Kidney (tissue), 14 donors: ENCODE results near the gene HAUS3. TPM values are rescaled to one million over a fixed set of nuclear protein-coding genes. Genes with fewer than 3 reads are reported as not detected.

Experiments used
- DNase-seq, 5 donors: peaks; one replicate each; pipeline ENCODE4 v3.0.0-alpha.2; 2013 to 2020
- FAIRE-seq: peaks from 2 replicates; lab custom pipeline; 2012; peaks lifted over from hg19 to GRCh38; lab: Jason Lieb, UNC
- H3K27ac ChIP-seq, 2 donors: one replicate each; pipeline ENCODE4 v1.7.0; 2013; ENCODE audit warnings: low read depth in 2 of 2, low read length in 2 of 2, inconsistent platforms in 1 of 2
- H3K27me3 ChIP-seq: one replicate; pipeline ENCODE4 v1.7.1; 2013; ENCODE audit warnings: low read length, inconsistent platforms; ENCODE audit not compliant: control insufficient read depth, insufficient read depth
- H3K36me3 ChIP-seq, 3 donors: one replicate each; pipeline versions ENCODE4 v1.7.0 to v1.7.1; 2013; ENCODE audit warnings: low read length in 3 of 3, control low read depth in 1 of 3, inconsistent platforms in 1 of 3; ENCODE audit not compliant: insufficient read depth in 3 of 3, control insufficient read depth in 2 of 3
- H3K4me1 ChIP-seq, 3 donors: one replicate each; pipeline versions ENCODE4 v1.7.0 to v1.7.1; 2013; ENCODE audit warnings: low read length in 3 of 3, inconsistent platforms in 1 of 3, low read depth in 1 of 3; ENCODE audit not compliant: control insufficient read depth in 2 of 3, insufficient read depth in 2 of 3
- H3K4me3 ChIP-seq, 3 donors: one replicate each; pipeline versions ENCODE4 v1.7.0 to v1.8.1; 2013; ENCODE audit warnings: low read length in 3 of 3, control low read depth in 1 of 3, inconsistent platforms in 1 of 3
- H3K9ac ChIP-seq, 3 donors: one replicate each; pipeline versions ENCODE4 v1.7.0 to v1.7.1; 2013; ENCODE audit warnings: low read length in 3 of 3, control low read depth in 1 of 3, inconsistent platforms in 1 of 3
- H3K9me3 ChIP-seq, 3 donors: one replicate each; pipeline versions ENCODE4 v1.7.0 to v1.7.1; 2013; ENCODE audit warnings: low read length in 3 of 3, control low read depth in 1 of 3, inconsistent platforms in 1 of 3; ENCODE audit not compliant: control insufficient read depth in 2 of 3, insufficient read depth in 1 of 3
- intact Hi-C: fragments of 100-400 bp; cut with DNase I; formaldehyde crosslinking; loops from one replicate; pipeline ENCODE4 v1.11.1; 2022
- polyA plus RNA-seq: library from polyadenylated mRNA; stranded (reverse); fragments of 350-450 nt; fragmentation: Illumina TruSeq; extraction: RNeasy Lipid Tissue Mini Kit (QIAGEN cat#74804); gene quantifications from one replicate; pipeline ENCODE4 v1.2.3, GENCODE V29; 2014; ENCODE audit warnings: low read depth, low replicate concordance; ENCODE audit not compliant: insufficient read depth
- total RNA-seq: library from RNA; stranded (reverse); fragmentation: NEBNext Ultra II Directional; extraction: Animal tissue kit (Norgen Biotek cat#: 25700); gene quantifications from one replicate; pipeline ENCODE4 v1.2.1, GENCODE V29; 2021
- TF ChIP-seq, protein P1 (sequence below): IDR thresholded peaks from 3 replicates; pipeline ENCODE4 v1.5.1; 2012; ENCODE audit warnings: mild to moderate bottlenecking, moderate library complexity, borderline replicate concordance; ENCODE audit not compliant: insufficient read depth; ENCODE audit errors: extremely low read depth
- donor health status: control.
- donor health status: control.
- donor health status: control.
- donor health status: control.
- donor health status: control.
- donor health status: DM: yes; HTN: yes; CAD: no.
- donor health status: Normal renal cell carcinoma (clear cell type).

HAUS3 gene
- total and polyA plus RNA-seq, 2 donors from 2014 or later: 4.1 to 12.1 TPM

DNA sequence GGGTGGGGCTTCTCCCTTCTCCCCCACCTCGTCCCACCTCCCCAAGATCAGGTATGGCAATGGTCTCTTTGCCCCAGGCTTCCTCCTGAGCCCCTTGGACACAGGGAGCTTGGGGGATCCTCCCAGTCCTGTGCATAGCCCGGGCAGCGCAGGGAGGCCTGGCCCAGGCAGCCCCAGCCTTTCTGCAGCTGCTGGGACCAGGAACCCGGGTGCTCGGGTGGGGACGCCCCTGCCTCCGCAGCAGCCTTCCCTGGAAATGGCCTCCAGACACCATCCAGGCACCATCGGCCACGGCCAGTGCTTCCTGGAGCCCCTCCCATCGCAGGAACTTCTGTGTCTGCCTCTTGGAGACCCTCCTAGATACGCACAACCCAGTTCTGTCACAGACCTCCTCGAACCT lies 25.9 kb upstream of the HAUS3 start:
- no peak overlapping the region for H3K4me3 ChIP-seq
- no peaks in the 10 kb centered on the region for H3K9me3 ChIP-seq
- DNase-seq (no peak), FAIRE-seq (no peak)
- H3K36me3 ChIP-seq: peaks cover 0 to 2% (median 0%) of the 10 kb centered on the region in 3 donors
- no peak overlapping the region for H3K27ac ChIP-seq
- no peak overlapping the region for H3K9ac ChIP-seq
- H3K27me3 ChIP-seq: no peaks in the 10 kb centered on the region
- TF ChIP-seq, protein P1, sequence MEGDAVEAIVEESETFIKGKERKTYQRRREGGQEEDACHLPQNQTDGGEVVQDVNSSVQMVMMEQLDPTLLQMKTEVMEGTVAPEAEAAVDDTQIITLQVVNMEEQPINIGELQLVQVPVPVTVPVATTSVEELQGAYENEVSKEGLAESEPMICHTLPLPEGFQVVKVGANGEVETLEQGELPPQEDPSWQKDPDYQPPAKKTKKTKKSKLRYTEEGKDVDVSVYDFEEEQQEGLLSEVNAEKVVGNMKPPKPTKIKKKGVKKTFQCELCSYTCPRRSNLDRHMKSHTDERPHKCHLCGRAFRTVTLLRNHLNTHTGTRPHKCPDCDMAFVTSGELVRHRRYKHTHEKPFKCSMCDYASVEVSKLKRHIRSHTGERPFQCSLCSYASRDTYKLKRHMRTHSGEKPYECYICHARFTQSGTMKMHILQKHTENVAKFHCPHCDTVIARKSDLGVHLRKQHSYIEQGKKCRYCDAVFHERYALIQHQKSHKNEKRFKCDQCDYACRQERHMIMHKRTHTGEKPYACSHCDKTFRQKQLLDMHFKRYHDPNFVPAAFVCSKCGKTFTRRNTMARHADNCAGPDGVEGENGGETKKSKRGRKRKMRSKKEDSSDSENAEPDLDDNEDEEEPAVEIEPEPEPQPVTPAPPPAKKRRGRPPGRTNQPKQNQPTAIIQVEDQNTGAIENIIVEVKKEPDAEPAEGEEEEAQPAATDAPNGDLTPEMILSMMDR: no peak
- intact Hi-C loops: no loop called here
- H3K4me1 ChIP-seq: peaks cover 0 to 22% (median 0%) of the 10 kb centered on the region in 3 donors

DNA sequence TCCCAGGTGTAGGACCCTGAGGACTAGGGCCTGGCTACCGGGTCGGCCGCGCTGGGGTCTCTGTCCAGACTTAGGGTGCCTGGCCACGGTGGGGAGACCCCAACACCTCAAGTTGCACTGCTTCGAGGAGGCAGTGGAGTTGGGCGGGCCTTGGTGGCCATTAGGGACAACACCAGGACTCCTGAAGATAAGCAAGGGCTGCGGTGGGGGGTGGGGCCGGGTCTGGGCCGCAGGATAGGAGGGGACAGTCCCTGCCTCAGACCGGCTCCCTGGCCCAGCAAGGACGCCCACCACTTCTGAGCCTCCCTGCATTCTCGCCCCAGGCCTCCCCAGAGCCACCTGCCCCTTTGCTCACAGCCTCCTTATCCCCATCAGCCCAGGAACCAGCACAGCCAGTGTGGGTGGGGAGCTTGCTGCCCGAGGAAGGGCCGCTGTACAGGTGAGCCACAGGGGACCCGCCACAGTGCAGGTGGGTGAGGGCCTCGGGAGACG lies 25.4 kb upstream of the HAUS3 start:
- H3K9me3 ChIP-seq: no peaks in the 10 kb centered on the region
- no peak for FAIRE-seq
- H3K9ac ChIP-seq: no peak overlapping the region
- H3K27ac ChIP-seq: no peak overlapping the region
- TF ChIP-seq, protein P1: no peak
- no peak for DNase-seq
- H3K36me3 ChIP-seq: peaks cover 0 to 1% (median 0%) of the 10 kb centered on the region in 3 donors
- H3K4me1 ChIP-seq: peaks cover 0 to 25% (median 0%) of the 10 kb centered on the region in 3 donors
- H3K27me3 ChIP-seq: no peaks in the 10 kb centered on the region
- H3K4me3 ChIP-seq: no peak overlapping the region
- intact Hi-C loops: no loop called here

DNA sequence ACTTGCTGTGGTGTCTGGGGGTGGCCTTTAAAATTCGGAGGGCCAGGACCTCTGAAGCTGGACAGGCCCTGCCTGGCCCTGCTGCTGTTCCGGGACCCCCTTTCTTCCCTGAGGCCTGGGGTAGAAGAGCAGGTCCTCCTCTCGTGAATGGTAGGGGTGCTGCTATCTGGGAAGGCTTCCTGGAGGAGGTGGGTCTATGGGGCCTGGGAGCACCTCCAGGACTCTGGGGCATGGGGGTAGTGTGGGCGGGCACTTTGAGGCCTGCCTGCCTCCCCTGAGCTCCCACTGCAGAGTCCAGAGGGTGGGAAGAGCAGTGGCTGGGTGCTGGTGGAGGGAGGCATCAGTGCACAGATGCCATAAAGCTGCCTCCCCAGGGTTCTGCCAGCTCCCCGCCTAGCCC lies 24.9 kb upstream of the HAUS3 start:
- Histone ChIP-seq H3K9me3 (no peaks in the 10 kb centered on the region), H3K4me3 (no peak overlapping the region), H3K27me3 (no peaks in the 10 kb centered on the region), H3K4me1 (peaks cover 0 to 25% (median 0%) of the 10 kb centered on the region in 3 donors), H3K9ac (no peak overlapping the region), H3K36me3 (no peaks in the 10 kb centered on the region), H3K27ac (no peak overlapping the region)
- no peak for DNase-seq
- FAIRE-seq: no peak
- intact Hi-C loops: no loop called here
- TF ChIP-seq, protein P1: no peak

DNA sequence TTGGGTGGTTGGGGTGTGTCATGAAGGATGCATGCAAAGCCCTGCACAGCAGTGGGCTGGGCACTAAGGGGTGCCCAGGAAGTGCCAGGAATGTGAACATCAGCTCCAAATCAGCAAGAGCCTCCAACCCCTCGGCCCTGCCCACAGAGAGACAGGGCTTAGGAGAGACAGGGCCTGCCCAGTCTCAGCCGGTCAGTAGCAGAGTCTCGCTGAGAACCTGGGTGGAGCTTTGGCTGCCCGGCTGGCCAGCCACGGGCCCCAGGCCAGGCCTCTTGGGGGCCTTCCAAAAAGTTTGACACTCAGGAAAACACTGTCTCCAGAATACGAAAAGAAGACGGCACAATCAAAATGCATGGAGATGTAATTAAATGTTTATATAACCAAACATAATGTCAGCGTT lies 24.3 kb upstream of the HAUS3 start:
- FAIRE-seq: no peak
- Histone ChIP-seq H3K27me3 (no peaks in the 10 kb centered on the region), H3K9ac (peak overlapping the region in 1 of 3 donors; percentile 34), H3K36me3 (no peaks in the 10 kb centered on the region), H3K4me1 (peaks cover 0 to 25% (median 0%) of the 10 kb centered on the region in 3 donors), H3K9me3 (no peaks in the 10 kb centered on the region), H3K4me3 (no peak overlapping the region), H3K27ac (no peak overlapping the region)
- intact Hi-C loops: no loop called here
- TF ChIP-seq, protein P1: no peak
- no peak for DNase-seq
